ENCODE measurements around the gene IQCH. TPM values are rescaled to one million over a fixed set of nuclear protein-coding genes. Genes with fewer than 3 reads are reported as not detected.

Gene IQCH
- total RNA-seq, 1 donor from 2014 or later: 1.5 TPM

GRCh38 chr15:67224889-67225288 lies 29.7 kb upstream of the IQCH start:
- Histone ChIP-seq H3K36me3 (peaks cover 0 to 8% of the 10 kb centered on the region in 2 donors), H3K9me3 (no peaks in the 10 kb centered on the region), H3K4me3 (no peak overlapping the region), H3K4me1 (peaks cover 4% of the 10 kb centered on the region), H3K27ac (no peak overlapping the region), H3K27me3 (no peaks in the 10 kb centered on the region)
- DNase-seq (ENCODE audit: extremely low spot score in 2 of 2): no peak
- intact Hi-C loops (cut with DNase I): loop anchor here (5.0 kb wide), 1 partner anchor 993 kb away; no protein-coding TSS in a partner anchor
- peak in 1 of 2 donors; percentile 68 for TF ChIP-seq POLR2AphosphoS5 (IDR thresholded peaks at IDR 0.05; ENCODE audit: insufficient read depth in 1 of 2, low read depth in 1 of 2)
- TF ChIP-seq, protein P1, sequence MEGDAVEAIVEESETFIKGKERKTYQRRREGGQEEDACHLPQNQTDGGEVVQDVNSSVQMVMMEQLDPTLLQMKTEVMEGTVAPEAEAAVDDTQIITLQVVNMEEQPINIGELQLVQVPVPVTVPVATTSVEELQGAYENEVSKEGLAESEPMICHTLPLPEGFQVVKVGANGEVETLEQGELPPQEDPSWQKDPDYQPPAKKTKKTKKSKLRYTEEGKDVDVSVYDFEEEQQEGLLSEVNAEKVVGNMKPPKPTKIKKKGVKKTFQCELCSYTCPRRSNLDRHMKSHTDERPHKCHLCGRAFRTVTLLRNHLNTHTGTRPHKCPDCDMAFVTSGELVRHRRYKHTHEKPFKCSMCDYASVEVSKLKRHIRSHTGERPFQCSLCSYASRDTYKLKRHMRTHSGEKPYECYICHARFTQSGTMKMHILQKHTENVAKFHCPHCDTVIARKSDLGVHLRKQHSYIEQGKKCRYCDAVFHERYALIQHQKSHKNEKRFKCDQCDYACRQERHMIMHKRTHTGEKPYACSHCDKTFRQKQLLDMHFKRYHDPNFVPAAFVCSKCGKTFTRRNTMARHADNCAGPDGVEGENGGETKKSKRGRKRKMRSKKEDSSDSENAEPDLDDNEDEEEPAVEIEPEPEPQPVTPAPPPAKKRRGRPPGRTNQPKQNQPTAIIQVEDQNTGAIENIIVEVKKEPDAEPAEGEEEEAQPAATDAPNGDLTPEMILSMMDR (IDR thresholded peaks at IDR 0.05): no peak

DNA sequence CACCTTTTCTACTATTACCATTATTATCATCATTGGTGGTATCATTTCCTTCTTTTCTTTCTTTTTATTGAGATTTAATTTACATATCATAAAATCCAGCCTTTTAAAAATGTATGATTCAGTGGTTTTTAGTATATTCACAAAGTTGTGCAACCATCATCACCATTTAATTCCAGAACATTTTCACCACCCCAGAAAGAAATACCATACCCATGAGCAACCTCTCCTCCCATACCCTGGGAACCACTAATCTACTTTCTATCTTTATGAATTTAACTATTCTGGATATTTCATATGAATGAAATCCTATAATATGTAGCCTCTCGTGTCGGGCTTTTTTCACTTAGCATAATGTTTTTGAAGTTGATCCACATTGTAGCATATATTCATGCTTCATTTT lies 29.2 kb upstream of the IQCH start:
- TF ChIP-seq POLR2A (IDR thresholded peaks at IDR 0.05) (no peak), POLR2AphosphoS5 (IDR thresholded peaks at IDR 0.05; ENCODE audit: insufficient read depth in 1 of 2, low read depth in 1 of 2) (no peak)
- TF ChIP-seq, protein P1 (IDR thresholded peaks at IDR 0.05): no peak
- H3K4me1 ChIP-seq: peaks cover 4% of the 10 kb centered on the region
- H3K4me3 ChIP-seq: no peak overlapping the region
- H3K9me3 ChIP-seq: no peaks in the 10 kb centered on the region
- H3K36me3 ChIP-seq: peaks cover 0 to 12% of the 10 kb centered on the region in 2 donors
- intact Hi-C loops (cut with DNase I): no loop called here
- H3K27ac ChIP-seq: no peak overlapping the region
- H3K27me3 ChIP-seq: no peaks in the 10 kb centered on the region
- DNase-seq (ENCODE audit: extremely low spot score in 2 of 2): no peak

GRCh38 chr15:67227431-67227830 lies 27.2 kb upstream of the IQCH start:
- Histone ChIP-seq H3K9me3 (no peaks in the 10 kb centered on the region), H3K4me1 (no peaks in the 10 kb centered on the region), H3K27me3 (no peaks in the 10 kb centered on the region), H3K36me3 (peaks cover 0 to 26% of the 10 kb centered on the region in 2 donors), H3K4me3 (no peak overlapping the region), H3K27ac (no peak overlapping the region)
- no peak for TF ChIP-seq POLR2A (IDR thresholded peaks at IDR 0.05)
- TF ChIP-seq, protein P1 (IDR thresholded peaks at IDR 0.05): no peak
- no peak for TF ChIP-seq POLR2AphosphoS5 (IDR thresholded peaks at IDR 0.05; ENCODE audit: insufficient read depth in 1 of 2, low read depth in 1 of 2)
- no peak for DNase-seq (ENCODE audit: extremely low spot score in 2 of 2)
- intact Hi-C loops (cut with DNase I): no loop called here

- no peak for DNase-seq (ENCODE audit: extremely low spot score in 2 of 2)
- H3K27me3 ChIP-seq: no peaks in the 10 kb centered on the region
- no peak overlapping the region for H3K27ac ChIP-seq
- H3K9me3 ChIP-seq: no peaks in the 10 kb centered on the region
- intact Hi-C loops (cut with DNase I): no loop called here
- peaks cover 0 to 26% of the 10 kb centered on the region in 2 donors for H3K36me3 ChIP-seq
- no peaks in the 10 kb centered on the region for H3K4me1 ChIP-seq
- H3K4me3 ChIP-seq: no peak overlapping the region
- TF ChIP-seq, protein P1 (IDR thresholded peaks at IDR 0.05): no peak
- TF ChIP-seq POLR2A (IDR thresholded peaks at IDR 0.05): no peak
- no peak for TF ChIP-seq POLR2AphosphoS5 (IDR thresholded peaks at IDR 0.05; ENCODE audit: insufficient read depth in 1 of 2, low read depth in 1 of 2)
These were observed 26.7 kb upstream of the IQCH start for GRCh38 chr15:67227846-67228245.

DNA sequence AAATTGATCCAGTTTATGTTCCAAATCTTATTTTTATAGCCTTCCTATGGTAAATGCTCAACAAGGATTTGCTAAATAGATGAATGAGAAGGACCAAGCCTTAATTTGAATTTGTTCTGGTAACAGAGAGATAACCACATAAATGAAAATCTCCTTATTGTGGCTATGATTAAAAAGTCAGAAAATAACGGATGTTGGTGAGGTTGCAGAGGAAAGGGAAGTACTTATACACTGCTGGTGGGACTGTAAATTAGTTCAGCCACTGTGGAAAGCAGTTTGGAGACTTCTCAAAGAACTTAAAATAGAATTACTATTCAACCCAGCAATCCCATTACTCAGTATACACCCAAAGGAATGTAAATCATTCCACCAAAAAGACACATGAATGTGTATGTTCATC lies 26.3 kb upstream of the IQCH start:
- H3K36me3 ChIP-seq: peaks cover 0 to 26% of the 10 kb centered on the region in 2 donors
- no peak for DNase-seq (ENCODE audit: extremely low spot score in 2 of 2)
- H3K4me3 ChIP-seq: no peak overlapping the region
- H3K27me3 ChIP-seq: no peaks in the 10 kb centered on the region
- TF ChIP-seq POLR2A (IDR thresholded peaks at IDR 0.05) (no peak), POLR2AphosphoS5 (IDR thresholded peaks at IDR 0.05; ENCODE audit: insufficient read depth in 1 of 2, low read depth in 1 of 2) (no peak)
- TF ChIP-seq, protein P1 (IDR thresholded peaks at IDR 0.05): no peak
- H3K27ac ChIP-seq: no peak overlapping the region
- no peaks in the 10 kb centered on the region for H3K4me1 ChIP-seq
- intact Hi-C loops (cut with DNase I): no loop called here
- no peaks in the 10 kb centered on the region for H3K9me3 ChIP-seq

Data from vagina (tissue), 2 donors.